NCI-H2029 (cell line): ENCODE measurements around the gene UCMA.

ENCODE experiments used
- DNase-seq: peaks from one replicate; lab custom pipeline; 2025; lab: John Stamatoyannopoulos, UW

The UCMA gene

GRCh38 chr10:13233358-13233757 lies 816 bp downstream of the UCMA start:
- no peak for DNase-seq

DNA sequence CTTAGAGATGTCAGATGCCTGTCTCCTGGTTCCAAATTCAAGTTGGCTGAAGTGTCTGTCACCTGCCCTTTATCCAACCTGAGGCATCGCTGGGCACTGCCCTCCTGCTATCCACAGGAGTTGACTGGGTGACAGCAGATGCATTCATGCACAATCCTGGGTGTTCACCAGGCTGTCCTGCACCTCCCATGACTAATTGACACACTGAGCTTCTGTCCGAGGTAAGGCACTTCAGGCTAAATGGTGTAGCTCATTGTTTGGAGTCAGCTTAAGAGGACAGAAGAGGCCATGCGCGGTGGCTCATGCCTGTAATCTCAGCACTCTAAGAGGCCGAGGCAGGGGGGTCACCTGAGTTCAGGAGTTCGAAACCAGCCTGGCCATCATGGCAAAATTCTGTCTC lies 2.4 kb downstream of the UCMA start:
- DNase-seq = no peak

- DNase-seq = no peak
Measured at GRCh38 chr10:13231190-13231589, 3.0 kb downstream of the UCMA start.

GRCh38 chr10:13227031-13227430 lies 7.1 kb downstream of the UCMA start:
- DNase-seq = no peak

DNA sequence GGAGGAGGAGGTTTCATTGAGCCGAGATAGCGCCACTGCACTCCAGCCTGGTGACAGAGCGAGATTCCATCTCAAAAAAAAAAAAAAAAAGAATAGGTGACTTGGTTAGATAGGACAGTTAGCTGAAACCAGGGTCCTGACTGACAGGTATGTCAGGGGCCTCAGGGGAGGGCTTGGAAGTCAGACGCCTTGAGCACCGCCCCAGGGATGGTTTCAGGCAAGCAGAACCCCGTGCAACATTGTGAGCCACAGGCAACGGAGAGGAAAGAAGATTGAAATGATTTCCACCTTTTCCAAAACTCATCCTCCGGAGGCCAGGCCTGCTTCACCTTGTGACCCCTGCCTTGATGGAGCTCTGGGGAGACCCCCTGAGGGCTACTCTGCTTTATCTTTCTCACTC lies 8.6 kb downstream of the UCMA start:
- DNase-seq = no peak

DNA sequence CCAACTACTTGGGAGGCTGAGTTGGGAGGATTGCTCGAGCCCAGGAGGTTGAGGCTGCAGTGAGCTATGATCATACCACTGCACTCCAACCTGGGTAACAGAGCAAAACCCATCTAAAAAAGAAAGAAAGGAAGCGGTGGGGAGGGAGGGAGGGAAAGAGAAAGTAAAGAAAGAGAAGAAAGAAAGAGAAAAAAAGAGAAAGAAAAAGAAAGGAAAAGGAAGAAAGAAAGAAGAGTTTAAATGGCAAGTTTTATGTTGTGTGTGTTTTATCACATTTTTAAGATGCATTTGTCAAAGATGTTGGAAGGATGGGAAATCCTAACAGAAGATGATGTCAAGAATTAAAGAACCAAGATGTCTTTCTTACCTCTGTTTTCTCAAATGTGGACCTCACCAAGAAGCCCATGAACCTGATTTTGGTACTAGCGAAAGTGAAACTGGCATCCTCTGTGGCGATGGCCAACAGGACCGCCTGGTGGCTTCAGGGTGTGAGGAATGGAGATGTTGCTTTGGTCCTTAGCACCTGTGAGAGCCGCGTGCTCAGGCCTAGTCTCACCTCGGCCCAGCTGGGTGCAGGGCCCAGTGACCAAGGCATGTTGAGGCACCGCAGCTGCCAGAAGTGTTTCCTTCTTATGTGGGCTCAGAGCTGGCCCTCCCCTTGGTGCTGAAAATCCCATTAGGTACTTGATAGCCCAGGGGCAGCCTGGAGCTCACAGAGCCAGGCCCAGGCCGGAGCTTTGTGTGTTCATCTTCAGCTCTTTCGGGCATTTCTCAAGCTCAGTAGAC lies 9.8 kb downstream of the UCMA start:
- no peak for DNase-seq

DNA sequence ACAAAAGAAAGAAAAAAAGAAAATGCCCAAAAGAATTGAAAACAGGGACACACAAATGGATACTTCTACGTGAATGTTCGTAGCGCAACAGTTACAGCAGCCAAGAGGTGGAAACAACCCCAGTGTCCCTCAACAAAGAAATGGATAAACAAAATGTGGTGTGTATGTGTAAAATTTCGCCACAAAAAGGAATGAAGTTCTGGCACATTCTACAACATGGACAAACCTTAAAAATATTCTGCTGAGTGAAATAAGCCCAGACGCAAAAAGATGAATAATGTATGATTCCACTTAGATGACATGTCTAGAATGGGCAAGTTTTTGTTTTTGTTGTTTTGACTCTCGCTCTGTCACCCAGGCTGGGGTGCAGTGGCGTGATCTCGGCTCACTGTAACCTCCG lies 10.9 kb downstream of the UCMA start:
- no peak for DNase-seq

GRCh38 chr10:13222566-13222965 lies 11.6 kb downstream of the UCMA start:
- DNase-seq = no peak

GRCh38 chr10:13222151-13222550 lies 12.0 kb downstream of the UCMA start:
- no peak for DNase-seq

GRCh38 chr10:13221572-13221971 lies 12.6 kb downstream of the UCMA start:
- DNase-seq = no peak

- DNase-seq = no peak
Measured at GRCh38 chr10:13219685-13220670, 14.2 kb downstream of the UCMA start.

DNA sequence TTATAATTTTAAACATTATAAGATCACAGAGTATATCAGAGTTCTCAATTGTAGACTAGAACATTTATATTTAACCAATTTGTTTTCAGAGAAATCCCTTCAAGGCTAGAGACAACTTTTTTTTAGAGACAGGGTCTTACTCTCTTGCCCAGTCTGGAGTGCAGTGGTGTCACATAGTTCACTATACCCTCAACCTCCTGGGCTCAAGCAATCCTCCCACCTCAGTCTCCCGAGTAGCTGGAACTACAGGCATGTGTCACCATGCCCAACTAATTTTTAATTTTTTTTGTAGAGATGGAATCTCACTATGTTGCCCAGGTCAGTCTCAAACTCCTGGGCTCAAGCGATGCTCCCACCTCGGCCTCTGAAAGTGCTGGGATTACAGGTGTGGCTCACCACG lies 15.3 kb downstream of the UCMA start:
- DNase-seq = no peak

GRCh38 chr10:13213163-13213562 lies 21.0 kb downstream of the UCMA start:
- no peak for DNase-seq

DNA sequence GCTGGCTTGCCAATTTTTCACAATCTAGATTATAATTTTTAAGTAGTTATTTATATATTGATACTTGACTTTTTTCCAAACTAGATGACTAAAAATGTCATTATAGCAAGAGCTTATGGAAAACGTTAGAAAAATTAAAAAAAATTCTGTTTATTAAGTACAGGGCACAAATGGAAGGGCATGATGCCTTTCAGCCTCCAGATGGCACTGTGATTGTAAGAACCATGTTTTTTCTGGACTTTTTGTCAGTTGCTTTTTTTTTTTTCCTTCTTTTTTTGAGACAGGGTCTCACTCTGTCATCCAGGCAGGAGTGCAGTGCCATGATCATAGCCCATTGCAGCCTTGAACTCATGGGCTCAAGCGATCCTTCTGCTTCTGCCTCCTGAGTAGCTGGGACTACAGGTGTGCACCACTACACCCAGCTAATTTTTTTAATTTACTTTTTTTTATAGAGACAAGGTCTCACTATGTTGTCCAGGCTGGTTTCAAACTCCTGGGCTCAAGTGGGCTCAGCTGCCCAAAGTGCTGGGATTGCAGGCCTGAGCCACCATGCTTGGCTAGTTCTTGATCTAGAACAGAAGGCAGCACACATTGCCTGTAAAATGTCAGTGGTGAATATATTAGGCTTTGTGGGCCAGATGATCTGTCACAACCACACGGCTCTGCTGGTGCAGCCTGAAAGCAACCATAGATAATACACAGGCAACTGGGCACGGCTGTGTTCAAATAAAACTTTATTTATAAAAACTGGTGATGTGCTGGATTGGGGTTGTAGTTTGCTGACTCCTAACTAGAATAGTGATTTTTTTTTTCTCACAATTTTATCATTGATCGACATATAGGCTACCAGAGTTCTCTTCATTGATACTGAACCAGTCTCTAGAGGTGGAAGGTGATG lies 27.4 kb downstream of the UCMA start:
- no peak for DNase-seq

- DNase-seq = no peak
Measured at GRCh38 chr10:13206091-13206490, 28.1 kb downstream of the UCMA start.

GRCh38 chr10:13201132-13201531 lies 33.0 kb downstream of the UCMA start:
- no peak for DNase-seq

- DNase-seq = no peak
Measured at GRCh38 chr10:13195016-13195415, 39.2 kb downstream of the UCMA start.

GRCh38 chr10:13193637-13194036 lies 40.5 kb downstream of the UCMA start:
- DNase-seq = no peak

DNA sequence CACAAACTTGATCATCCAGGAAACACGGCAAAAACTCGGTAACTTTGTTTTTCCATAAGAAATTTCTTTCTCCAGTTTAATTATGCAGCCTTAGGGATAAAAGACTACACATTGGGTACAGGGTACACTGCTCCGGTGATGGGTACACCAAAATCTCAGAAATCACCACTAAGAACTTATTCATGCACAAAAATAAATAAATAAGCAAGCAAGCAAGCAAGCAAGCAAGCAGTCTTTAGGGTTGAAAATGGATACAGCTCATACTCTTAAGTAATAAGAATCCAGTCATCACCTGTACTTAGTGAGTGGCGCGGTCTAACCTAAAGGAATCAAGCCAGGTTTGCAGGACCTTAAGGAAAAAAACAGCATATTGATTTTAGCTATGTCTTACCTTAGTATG lies 42.8 kb downstream of the UCMA start:
- DNase-seq = no peak

DNA sequence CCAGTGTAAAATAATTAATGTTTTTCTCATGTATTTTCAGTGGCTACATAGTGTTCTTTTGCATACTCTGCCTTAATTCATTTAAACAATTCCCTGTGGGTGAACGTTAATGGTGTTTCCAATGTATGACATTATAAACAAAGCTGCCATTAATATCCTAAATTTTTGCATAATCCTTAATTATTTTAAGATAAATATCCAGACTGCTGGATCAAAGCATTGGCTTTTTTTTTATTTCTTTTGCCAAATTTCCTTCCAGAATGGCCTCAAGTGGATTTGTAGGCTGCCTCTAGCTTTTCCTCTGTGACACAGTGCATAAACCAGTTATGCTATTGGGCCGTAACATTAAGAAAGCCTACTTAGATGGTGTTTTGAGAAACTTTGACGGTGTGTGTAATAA lies 43.4 kb downstream of the UCMA start:
- no peak for DNase-seq

- no peak for DNase-seq
Measured at GRCh38 chr10:13189961-13190360, 44.2 kb downstream of the UCMA start.

- no peak for DNase-seq
Measured at GRCh38 chr10:13188593-13188992, 45.6 kb downstream of the UCMA start.
